Measurements from ENCODE around the gene KCNH1. TPM values are rescaled to one million over a fixed set of nuclear protein-coding genes. Genes with fewer than 3 reads are reported as not detected.

Gene KCNH1
- total and polyA plus RNA-seq, 10 of the 15 experiments (the other 5 are each of a cell fraction or from before 2014, with no cell fraction given), result 0.02 to 0.04 (median 0.04) TPM; not detected in 7

GRCh38 chr1:211095381-211095780 lies 38.6 kb downstream of the KCNH1 start:
- Histone ChIP-seq H3K36me3 (ENCODE audit: control insufficient read depth in 2 of 2, insufficient read depth in 2 of 2, low read length in 1 of 2) (no peaks in the 10 kb centered on the region), H3K4me3 (no peak overlapping the region), H3K4me1 (ENCODE audit: control insufficient read depth, insufficient read depth, low read length) (no peaks in the 10 kb centered on the region), H3K9ac (ENCODE audit: control insufficient read depth, insufficient read depth, low read length) (no peak overlapping the region), H4K20me1 (ENCODE audit: control insufficient read depth, insufficient read depth) (no peaks in the 10 kb centered on the region), H3K79me2 (ENCODE audit: control insufficient read depth, insufficient read depth, low read length) (no peaks in the 10 kb centered on the region), H3K27ac (ENCODE audit: control insufficient read depth, insufficient read depth) (no peak overlapping the region), H3K4me2 (ENCODE audit: control insufficient read depth, insufficient read depth) (no peak overlapping the region), H2AFZ (ENCODE audit: control insufficient read depth, low read depth, low read length) (no peak overlapping the region), H3K27me3 (replicated peaks in 1 of 2; ENCODE audit: control insufficient read depth in 2 of 2, insufficient read depth in 2 of 2, low read length in 1 of 2) (no peaks in the 10 kb centered on the region; a peak in 1 of 4 replicates), H3K9me3 (replicated peaks; ENCODE audit: control insufficient read depth, insufficient read depth, low read length) (no peaks in the 10 kb centered on the region)
- WGBS (ENCODE audit: insufficient coverage, insufficient replicate concordance, low lambda C conversion rate, missing lambda C conversion rate), result 31% methylated on average over 2 of the region's 2 CpGs
- ATAC-seq (no peak), DNase-seq (ENCODE audit: low read depth, low spot score) (no peak), FAIRE-seq (no peak)
- no TSS peak for BruUV-seq (replicated peaks)
- ChIA-PET RAD21 (ENCODE audit: unreplicated experiment) (no interaction called here), POLR2A (no interaction called here), SMC1A (ENCODE audit: uncharacterized antibody, unreplicated experiment) (no interaction called here), CTCF (no interaction called here)
- in situ Hi-C loops (cut with MboI), result no loop called here
- intact Hi-C loops (cut with micrococcal nuclease; ENCODE audit: unreplicated experiment), result no loop called here
- no peak for TF ChIP-seq NFYB (IDR thresholded peaks at IDR 0.05; ENCODE audit: insufficient read depth, low read depth, low read length)
- TF ChIP-seq MAX (IDR thresholded peaks at IDR 0.05; ENCODE audit: low read depth, low read length), result no peak
- no peak for TF ChIP-seq E2F4 (IDR thresholded peaks at IDR 0.05; ENCODE audit: low read depth, low read length)
- TF ChIP-seq BCL3 (IDR thresholded peaks at IDR 0.05; ENCODE audit: borderline replicate concordance, insufficient read depth, low read depth, low read length, poor library complexity, severe bottlenecking), result no peak
- no peak for TF ChIP-seq CREM (IDR thresholded peaks at IDR 0.05; ENCODE audit: low read depth)
- no peak for TF ChIP-seq USF1 (IDR thresholded peaks at IDR 0.05; ENCODE audit: borderline replicate concordance, extremely low read length, insufficient read depth, low read depth, low read length)
- TF ChIP-seq IKZF1 (conservative IDR thresholded peaks at IDR 0.05), result no peak
- TF ChIP-seq RELB (IDR thresholded peaks at IDR 0.05; ENCODE audit: low read depth), result no peak
- TF ChIP-seq HCFC1 (IDR thresholded peaks at IDR 0.05; ENCODE audit: low read length), result no peak
- no peak for TF ChIP-seq IKZF2 (IDR thresholded peaks at IDR 0.05)
- no peak for TF ChIP-seq CREB1 (IDR thresholded peaks at IDR 0.05; ENCODE audit: low read depth)
- TF ChIP-seq ATF3 (IDR thresholded peaks at IDR 0.05; ENCODE audit: borderline replicate concordance, extremely low read depth, low read depth, low read length), result no peak
- no peak for TF ChIP-seq PRDM15 (CRISPR knock-in tag; IDR thresholded peaks at IDR 0.05)

Data from GM12878 (cell line).